Measurements from ENCODE around the gene CAMKMT.

- no peak for TF ChIP-seq YY1 (IDR thresholded peaks at IDR 0.05; ENCODE audit: insufficient read depth, insufficient read length)
- TF ChIP-seq SUZ12 (IDR thresholded peaks at IDR 0.05; ENCODE audit: extremely low read depth, insufficient read depth, insufficient read length), result no peak
- no peak for TF ChIP-seq ZNF274 (IDR thresholded peaks at IDR 0.05; ENCODE audit: low read depth, low read length)
Observed at GRCh38 chr2:44689516-44689915, 327.8 kb downstream of the CAMKMT start.

All from NT2/D1 (cell line).